Measurements from ENCODE around the gene HACL1. TPM values are rescaled to one million over a fixed set of nuclear protein-coding genes. Genes with fewer than 3 reads are reported as not detected.

Gene HACL1
- total and polyA plus RNA-seq, 11 donors = 7.2 to 21.5 (median 12.6) TPM

DNA sequence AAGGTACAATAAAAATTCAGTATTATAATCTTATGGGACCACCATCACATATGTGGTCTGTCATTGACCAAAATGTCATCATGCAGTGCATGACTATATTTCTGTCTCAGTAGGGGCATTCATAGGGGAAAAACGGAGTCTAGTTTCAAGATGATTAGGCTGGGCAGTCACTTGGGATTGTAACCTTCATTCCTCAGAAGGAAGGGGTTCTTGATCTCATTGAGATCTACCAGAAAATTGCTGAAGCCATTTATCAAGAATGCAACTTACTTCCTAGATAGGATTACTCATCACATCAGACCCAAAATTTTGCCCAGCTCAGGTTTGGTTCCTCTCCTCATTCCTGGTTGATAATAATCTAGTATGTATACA is 37.5 kb upstream of the HACL1 start:
- Histone ChIP-seq H3K27ac (peak overlapping the region in 1 of 12 donors; percentile 85), H3K4me3 (no peak overlapping the region), H3K9me3 (no peaks in the 10 kb centered on the region), H3K36me3 (peaks cover 0 to 13% (median 0%) of the 10 kb centered on the region in 9 donors), H3K27me3 (no peaks in the 10 kb centered on the region), H3K4me1 (peaks cover 0 to 39% (median 18%) of the 10 kb centered on the region in 12 donors)
- WGBS, 4 donors = 96 to 100% (median 98%) methylated on average over 1 of the region's 1 CpG
- DNase-seq (no peak), ATAC-seq (no peak)
- intact Hi-C loops (cut with DNase I) = loop anchor here in 5 of 10 donors (10.0 kb wide), 2 partner anchors 536 to 606 kb away; partner anchors contain the start of gene GALNT15 (in 1 of the 5)
- TF ChIP-seq POLR2A (IDR thresholded peaks at IDR 0.05) = no peak
- TF ChIP-seq, protein P1, sequence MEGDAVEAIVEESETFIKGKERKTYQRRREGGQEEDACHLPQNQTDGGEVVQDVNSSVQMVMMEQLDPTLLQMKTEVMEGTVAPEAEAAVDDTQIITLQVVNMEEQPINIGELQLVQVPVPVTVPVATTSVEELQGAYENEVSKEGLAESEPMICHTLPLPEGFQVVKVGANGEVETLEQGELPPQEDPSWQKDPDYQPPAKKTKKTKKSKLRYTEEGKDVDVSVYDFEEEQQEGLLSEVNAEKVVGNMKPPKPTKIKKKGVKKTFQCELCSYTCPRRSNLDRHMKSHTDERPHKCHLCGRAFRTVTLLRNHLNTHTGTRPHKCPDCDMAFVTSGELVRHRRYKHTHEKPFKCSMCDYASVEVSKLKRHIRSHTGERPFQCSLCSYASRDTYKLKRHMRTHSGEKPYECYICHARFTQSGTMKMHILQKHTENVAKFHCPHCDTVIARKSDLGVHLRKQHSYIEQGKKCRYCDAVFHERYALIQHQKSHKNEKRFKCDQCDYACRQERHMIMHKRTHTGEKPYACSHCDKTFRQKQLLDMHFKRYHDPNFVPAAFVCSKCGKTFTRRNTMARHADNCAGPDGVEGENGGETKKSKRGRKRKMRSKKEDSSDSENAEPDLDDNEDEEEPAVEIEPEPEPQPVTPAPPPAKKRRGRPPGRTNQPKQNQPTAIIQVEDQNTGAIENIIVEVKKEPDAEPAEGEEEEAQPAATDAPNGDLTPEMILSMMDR (IDR thresholded peaks at IDR 0.05) = no peak

DNA sequence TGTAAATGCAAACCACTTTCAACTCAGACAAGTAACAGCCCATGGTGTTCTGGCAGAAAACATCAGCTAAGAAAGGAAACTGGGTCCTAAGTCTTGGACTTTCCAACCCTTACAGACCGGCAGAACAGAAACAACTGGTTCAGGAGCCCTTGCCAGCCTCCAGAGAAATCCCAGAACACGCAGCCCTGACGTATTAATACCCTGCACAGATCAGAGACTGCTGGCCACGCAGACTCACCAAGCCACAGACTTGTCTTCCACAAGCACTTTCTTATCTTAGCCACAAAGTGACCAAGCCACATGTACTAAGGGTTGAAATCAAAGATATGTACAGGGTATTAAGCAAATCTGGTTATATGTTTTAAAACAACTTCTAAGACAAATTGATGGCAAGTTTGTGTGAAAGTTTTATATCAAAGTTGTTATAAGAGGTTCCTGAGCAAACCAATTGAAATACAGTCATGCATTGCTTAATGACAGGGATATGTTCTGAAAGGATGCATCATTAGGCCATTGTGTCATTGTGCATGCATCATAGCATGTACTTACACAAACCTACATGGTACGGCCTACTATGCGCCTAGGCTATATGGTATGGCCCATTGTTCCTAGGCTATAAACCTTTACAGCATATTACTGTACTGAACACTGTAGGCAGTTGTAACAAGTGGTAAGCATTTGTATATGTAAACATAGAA is 37.0 kb upstream of the HACL1 start:
- intact Hi-C loops (cut with DNase I) = loop anchor here in 5 of 10 donors (10.0 kb wide), 2 partner anchors 536 to 606 kb away; partner anchors contain the start of gene GALNT15 (in 1 of the 5)
- peaks cover 0 to 11% (median 0%) of the 10 kb centered on the region in 9 donors for H3K36me3 ChIP-seq
- H3K27ac ChIP-seq = peak overlapping the region in 1 of 12 donors; percentile 85
- DNase-seq (no peak), ATAC-seq (no peak)
- no peaks in the 10 kb centered on the region for H3K27me3 ChIP-seq
- 90 to 93% (median 91%) methylated on average over 6 of the region's 6 CpGs for WGBS, 4 donors
- TF ChIP-seq, protein P1 (IDR thresholded peaks at IDR 0.05) = no peak
- TF ChIP-seq POLR2A (IDR thresholded peaks at IDR 0.05) = no peak
- H3K9me3 ChIP-seq = no peaks in the 10 kb centered on the region
- H3K4me1 ChIP-seq = peaks cover 0 to 45% (median 20%) of the 10 kb centered on the region in 12 donors
- no peak overlapping the region for H3K4me3 ChIP-seq

DNA sequence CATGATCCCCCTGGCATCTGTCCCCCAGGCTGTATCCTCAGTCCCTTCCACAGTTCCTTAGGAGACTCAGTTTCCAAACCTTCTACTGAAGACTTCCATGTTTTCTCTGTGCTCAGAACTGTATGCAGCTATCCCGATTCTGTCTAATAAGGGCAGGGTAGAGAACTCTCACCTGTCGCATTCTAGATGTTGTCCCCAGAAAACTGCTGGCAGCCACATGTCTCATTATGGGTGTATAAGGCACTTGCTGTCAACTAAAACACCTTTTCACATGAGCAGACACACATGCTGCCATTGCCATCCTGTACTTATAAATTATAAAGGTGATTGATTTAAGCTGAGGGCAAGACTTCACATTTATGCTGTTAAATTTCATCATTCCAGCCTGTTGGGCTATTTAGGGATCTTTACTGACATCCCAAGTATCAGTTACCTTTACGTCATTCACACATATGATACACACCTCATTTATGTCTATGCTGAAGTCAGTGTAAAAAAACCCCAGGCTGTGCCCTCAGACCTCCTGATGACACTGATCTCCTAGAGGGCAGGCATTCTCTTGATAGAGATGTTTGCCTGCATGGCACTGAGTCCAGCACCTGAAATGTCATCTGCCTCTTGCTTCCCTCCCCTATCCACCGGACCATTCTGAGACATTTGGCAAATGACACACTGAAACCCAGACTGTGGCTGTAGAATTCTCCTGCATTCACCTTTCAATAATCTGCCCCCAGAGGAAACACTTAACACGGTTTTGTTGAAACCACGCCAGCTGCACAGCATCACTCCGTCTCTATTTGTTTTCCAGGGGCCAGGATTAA is 36.0 kb upstream of the HACL1 start:
- TF ChIP-seq, protein P1 (IDR thresholded peaks at IDR 0.05) = no peak
- no peak for TF ChIP-seq POLR2A (IDR thresholded peaks at IDR 0.05)
- ATAC-seq = no peak

More for the DNA sequence above, 36.0 kb upstream of the HACL1 start:
- WGBS, 4 donors = 73 to 76% (median 75%) methylated on average over 7 of the region's 7 CpGs
- Histone ChIP-seq H3K9me3 (no peaks in the 10 kb centered on the region), H3K36me3 (peaks cover 0 to 4% (median 0%) of the 10 kb centered on the region in 9 donors), H3K27me3 (no peaks in the 10 kb centered on the region), H3K27ac (peak overlapping the region in 10 of 12 donors; percentile 37 to 85 (median 66)), H3K4me1 (peaks cover 0 to 46% (median 20%) of the 10 kb centered on the region in 12 donors), H3K4me3 (no peak overlapping the region)
- no peak for DNase-seq
- intact Hi-C loops (cut with DNase I) = loop anchor here in 5 of 10 donors (10.0 kb wide), 2 partner anchors 537 to 607 kb away; partner anchors contain the start of gene GALNT15 (in 1 of the 5)
